ENCODE data around the gene VOPP1. TPM values are rescaled to one million over a fixed set of nuclear protein-coding genes. Genes with fewer than 3 reads are reported as not detected.
A peak's percentile ranks its signal among the peaks of the same experiment; 100 is the strongest.

Gene VOPP1
- total RNA-seq, 1 experiment from 2014 or later: 63.9 TPM

DNA sequence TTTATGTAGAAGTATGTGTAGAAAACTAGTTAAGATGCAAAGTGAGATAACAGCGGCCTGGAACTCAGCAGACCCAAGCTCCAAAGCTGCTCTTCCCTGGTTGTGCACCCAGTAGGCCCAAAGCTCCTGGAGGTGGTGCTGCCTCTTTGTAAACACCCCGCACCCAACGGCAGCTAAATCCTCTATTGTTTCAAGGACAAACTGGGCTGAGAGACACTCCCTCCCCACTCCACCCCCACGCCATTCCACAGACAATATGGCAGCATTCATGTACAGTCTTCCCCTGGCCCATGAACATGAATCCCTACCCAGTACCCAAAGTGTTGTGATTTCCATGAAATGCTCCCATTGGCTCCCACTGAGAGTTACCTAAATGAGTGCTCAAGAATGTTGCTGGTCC is 73.5 kb downstream of the VOPP1 start:
- Mint-ChIP-seq H3K27ac (peak overlapping the region; percentile 51; the same call in 1 of the 2 replicates), H3K9me3 (no peaks in the 10 kb centered on the region), H3K4me1 (peaks cover 18% of the 10 kb centered on the region), H3K27me3 (ENCODE audit: low read depth) (no peaks in the 10 kb centered on the region), H3K4me3 (no peak overlapping the region), H3K36me3 (peaks cover 18% of the 10 kb centered on the region)
- DNase-seq (ENCODE audit: low spot score): no peak
- ATAC-seq: no peak
- CTCF ChIA-PET: no interaction called here
- TF ChIP-seq SMAD4 (CRISPR knock-in tag; IDR thresholded peaks at IDR 0.05) (no peak), OVOL2 (CRISPR knock-in tag; IDR thresholded peaks at IDR 0.05; ENCODE audit: borderline replicate concordance) (no peak), NR1H2 (CRISPR knock-in tag; IDR thresholded peaks at IDR 0.05) (no peak), ZNF416 (CRISPR knock-in tag; IDR thresholded peaks at IDR 0.05) (no peak), ATF1 (CRISPR knock-in tag; IDR thresholded peaks at IDR 0.05) (no peak), FOXP1 (CRISPR knock-in tag; IDR thresholded peaks at IDR 0.05; ENCODE audit: borderline replicate concordance) (no peak), TP53 (CRISPR knock-in tag; IDR thresholded peaks at IDR 0.05) (no peak), FOXK1 (CRISPR knock-in tag; IDR thresholded peaks at IDR 0.05) (no peak), ZNF121 (CRISPR knock-in tag; IDR thresholded peaks at IDR 0.05) (no peak)
- TF ChIP-seq, protein P1, sequence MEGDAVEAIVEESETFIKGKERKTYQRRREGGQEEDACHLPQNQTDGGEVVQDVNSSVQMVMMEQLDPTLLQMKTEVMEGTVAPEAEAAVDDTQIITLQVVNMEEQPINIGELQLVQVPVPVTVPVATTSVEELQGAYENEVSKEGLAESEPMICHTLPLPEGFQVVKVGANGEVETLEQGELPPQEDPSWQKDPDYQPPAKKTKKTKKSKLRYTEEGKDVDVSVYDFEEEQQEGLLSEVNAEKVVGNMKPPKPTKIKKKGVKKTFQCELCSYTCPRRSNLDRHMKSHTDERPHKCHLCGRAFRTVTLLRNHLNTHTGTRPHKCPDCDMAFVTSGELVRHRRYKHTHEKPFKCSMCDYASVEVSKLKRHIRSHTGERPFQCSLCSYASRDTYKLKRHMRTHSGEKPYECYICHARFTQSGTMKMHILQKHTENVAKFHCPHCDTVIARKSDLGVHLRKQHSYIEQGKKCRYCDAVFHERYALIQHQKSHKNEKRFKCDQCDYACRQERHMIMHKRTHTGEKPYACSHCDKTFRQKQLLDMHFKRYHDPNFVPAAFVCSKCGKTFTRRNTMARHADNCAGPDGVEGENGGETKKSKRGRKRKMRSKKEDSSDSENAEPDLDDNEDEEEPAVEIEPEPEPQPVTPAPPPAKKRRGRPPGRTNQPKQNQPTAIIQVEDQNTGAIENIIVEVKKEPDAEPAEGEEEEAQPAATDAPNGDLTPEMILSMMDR (IDR thresholded peaks at IDR 0.05): no peak
- TF ChIP-seq, protein P2, sequence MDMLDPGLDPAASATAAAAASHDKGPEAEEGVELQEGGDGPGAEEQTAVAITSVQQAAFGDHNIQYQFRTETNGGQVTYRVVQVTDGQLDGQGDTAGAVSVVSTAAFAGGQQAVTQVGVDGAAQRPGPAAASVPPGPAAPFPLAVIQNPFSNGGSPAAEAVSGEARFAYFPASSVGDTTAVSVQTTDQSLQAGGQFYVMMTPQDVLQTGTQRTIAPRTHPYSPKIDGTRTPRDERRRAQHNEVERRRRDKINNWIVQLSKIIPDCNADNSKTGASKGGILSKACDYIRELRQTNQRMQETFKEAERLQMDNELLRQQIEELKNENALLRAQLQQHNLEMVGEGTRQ (CRISPR knock-in tag; IDR thresholded peaks at IDR 0.05): no peak
- TF ChIP-seq, protein P3, sequence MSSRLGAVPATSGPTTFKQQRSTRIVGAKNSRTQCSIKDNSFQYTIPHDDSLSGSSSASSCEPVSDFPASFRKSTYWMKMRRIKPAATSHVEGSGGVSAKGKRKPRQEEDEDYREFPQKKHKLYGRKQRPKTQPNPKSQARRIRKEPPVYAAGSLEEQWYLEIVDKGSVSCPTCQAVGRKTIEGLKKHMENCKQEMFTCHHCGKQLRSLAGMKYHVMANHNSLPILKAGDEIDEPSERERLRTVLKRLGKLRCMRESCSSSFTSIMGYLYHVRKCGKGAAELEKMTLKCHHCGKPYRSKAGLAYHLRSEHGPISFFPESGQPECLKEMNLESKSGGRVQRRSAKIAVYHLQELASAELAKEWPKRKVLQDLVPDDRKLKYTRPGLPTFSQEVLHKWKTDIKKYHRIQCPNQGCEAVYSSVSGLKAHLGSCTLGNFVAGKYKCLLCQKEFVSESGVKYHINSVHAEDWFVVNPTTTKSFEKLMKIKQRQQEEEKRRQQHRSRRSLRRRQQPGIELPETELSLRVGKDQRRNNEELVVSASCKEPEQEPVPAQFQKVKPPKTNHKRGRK (CRISPR knock-in tag; IDR thresholded peaks at IDR 0.05; ENCODE audit: borderline replicate concordance): no peak
- TF ChIP-seq, protein P4, sequence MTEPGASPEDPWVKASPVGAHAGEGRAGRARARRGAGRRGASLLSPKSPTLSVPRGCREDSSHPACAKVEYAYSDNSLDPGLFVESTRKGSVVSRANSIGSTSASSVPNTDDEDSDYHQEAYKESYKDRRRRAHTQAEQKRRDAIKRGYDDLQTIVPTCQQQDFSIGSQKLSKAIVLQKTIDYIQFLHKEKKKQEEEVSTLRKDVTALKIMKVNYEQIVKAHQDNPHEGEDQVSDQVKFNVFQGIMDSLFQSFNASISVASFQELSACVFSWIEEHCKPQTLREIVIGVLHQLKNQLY (CRISPR knock-in tag; IDR thresholded peaks at IDR 0.05): no peak
- TF ChIP-seq, protein P5, sequence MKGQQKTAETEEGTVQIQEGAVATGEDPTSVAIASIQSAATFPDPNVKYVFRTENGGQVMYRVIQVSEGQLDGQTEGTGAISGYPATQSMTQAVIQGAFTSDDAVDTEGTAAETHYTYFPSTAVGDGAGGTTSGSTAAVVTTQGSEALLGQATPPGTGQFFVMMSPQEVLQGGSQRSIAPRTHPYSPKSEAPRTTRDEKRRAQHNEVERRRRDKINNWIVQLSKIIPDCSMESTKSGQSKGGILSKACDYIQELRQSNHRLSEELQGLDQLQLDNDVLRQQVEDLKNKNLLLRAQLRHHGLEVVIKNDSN (CRISPR knock-in tag; IDR thresholded peaks at IDR 0.05): no peak
- TF ChIP-seq, protein P6, sequence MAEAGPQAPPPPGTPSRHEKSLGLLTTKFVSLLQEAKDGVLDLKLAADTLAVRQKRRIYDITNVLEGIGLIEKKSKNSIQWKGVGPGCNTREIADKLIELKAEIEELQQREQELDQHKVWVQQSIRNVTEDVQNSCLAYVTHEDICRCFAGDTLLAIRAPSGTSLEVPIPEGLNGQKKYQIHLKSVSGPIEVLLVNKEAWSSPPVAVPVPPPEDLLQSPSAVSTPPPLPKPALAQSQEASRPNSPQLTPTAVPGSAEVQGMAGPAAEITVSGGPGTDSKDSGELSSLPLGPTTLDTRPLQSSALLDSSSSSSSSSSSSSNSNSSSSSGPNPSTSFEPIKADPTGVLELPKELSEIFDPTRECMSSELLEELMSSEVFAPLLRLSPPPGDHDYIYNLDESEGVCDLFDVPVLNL (CRISPR knock-in tag; IDR thresholded peaks at IDR 0.05; ENCODE audit: borderline replicate concordance, low read depth): no peak
- POLR2A ChIA-PET: no interaction called here

DNA sequence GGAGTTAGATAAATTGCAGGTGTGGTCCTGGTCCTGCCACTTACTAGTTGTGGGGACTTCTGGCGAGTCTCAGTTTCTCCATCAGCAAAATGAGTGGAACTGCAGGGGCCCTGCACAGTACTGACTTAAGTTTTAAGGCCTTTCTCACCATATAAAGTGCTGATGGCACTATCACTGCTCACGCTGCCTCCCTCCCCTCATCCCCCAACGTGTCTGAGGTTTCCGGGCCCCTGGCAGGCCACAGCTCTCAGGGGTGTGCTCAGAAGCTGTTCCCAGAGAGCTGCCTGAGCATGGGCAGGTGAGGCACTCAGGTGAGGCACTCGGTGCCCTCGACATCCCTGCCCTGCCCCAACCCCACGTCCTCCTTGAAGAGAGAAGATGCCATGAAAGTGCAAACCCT is 74.2 kb downstream of the VOPP1 start:
- no peak overlapping the region for H3K27ac Mint-ChIP-seq
- no peak overlapping the region for H3K4me3 Mint-ChIP-seq
- H3K36me3 Mint-ChIP-seq: peaks cover 18% of the 10 kb centered on the region
- H3K9me3 Mint-ChIP-seq: no peaks in the 10 kb centered on the region
- H3K4me1 Mint-ChIP-seq: peaks cover 12% of the 10 kb centered on the region
- no peak for ATAC-seq
- DNase-seq (ENCODE audit: low spot score): no peak
- CTCF ChIA-PET: no interaction called here
- POLR2A ChIA-PET: no interaction called here
- H3K27me3 Mint-ChIP-seq (ENCODE audit: low read depth): no peaks in the 10 kb centered on the region
- TF ChIP-seq, protein P7, sequence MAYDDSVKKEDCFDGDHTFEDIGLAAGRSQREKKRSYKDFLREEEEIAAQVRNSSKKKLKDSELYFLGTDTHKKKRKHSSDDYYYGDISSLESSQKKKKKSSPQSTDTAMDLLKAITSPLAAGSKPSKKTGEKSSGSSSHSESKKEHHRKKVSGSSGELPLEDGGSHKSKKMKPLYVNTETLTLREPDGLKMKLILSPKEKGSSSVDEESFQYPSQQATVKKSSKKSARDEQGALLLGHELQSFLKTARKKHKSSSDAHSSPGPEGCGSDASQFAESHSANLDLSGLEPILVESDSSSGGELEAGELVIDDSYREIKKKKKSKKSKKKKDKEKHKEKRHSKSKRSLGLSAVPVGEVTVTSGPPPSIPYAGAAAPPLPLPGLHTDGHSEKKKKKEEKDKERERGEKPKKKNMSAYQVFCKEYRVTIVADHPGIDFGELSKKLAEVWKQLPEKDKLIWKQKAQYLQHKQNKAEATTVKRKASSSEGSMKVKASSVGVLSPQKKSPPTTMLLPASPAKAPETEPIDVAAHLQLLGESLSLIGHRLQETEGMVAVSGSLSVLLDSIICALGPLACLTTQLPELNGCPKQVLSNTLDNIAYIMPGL (CRISPR knock-in tag; IDR thresholded peaks at IDR 0.05): no peak
- TF ChIP-seq TP53 (CRISPR knock-in tag; IDR thresholded peaks at IDR 0.05) (no peak), ZNF671 (CRISPR knock-in tag; IDR thresholded peaks at IDR 0.05) (no peak), SMAD4 (CRISPR knock-in tag; IDR thresholded peaks at IDR 0.05) (no peak), KAT7 (CRISPR knock-in tag; IDR thresholded peaks at IDR 0.05; ENCODE audit: borderline replicate concordance) (no peak), SP1 (CRISPR knock-in tag; conservative IDR thresholded peaks at IDR 0.05) (no peak), ZNF416 (CRISPR knock-in tag; IDR thresholded peaks at IDR 0.05) (no peak), ESRRA (CRISPR knock-in tag; IDR thresholded peaks at IDR 0.05; ENCODE audit: borderline replicate concordance) (no peak), ZNF138 (CRISPR knock-in tag; conservative IDR thresholded peaks at IDR 0.05) (no peak), CBFB (CRISPR knock-in tag; IDR thresholded peaks at IDR 0.05; ENCODE audit: low read depth) (no peak), ZNF121 (CRISPR knock-in tag; IDR thresholded peaks at IDR 0.05) (no peak), HMGA2 (CRISPR knock-in tag; IDR thresholded peaks at IDR 0.05) (no peak)
- TF ChIP-seq, protein P5 (CRISPR knock-in tag; IDR thresholded peaks at IDR 0.05): no peak
- TF ChIP-seq, protein P3 (CRISPR knock-in tag; IDR thresholded peaks at IDR 0.05; ENCODE audit: borderline replicate concordance): no peak

Measured in WTC11 (cell line).